Left forelimb (tissue), 1 donor: ENCODE data around the gene SPEG.

Experiments used
- DNase-seq: peaks from one replicate; pipeline ENCODE4 v3.0.0-alpha.2; 2018; ENCODE audit warnings: low spot score

Gene SPEG

GRCh38 chr2:219478916-219479315 lies 44.3 kb downstream of the SPEG start:
- DNase-seq, result no peak

GRCh38 chr2:219480004-219480403 lies 45.4 kb downstream of the SPEG start:
- DNase-seq, result no peak

- no peak for DNase-seq
Measured at GRCh38 chr2:219482674-219483405, 48.2 kb downstream of the SPEG start.

GRCh38 chr2:219483451-219484342 lies 49.1 kb downstream of the SPEG start:
- no peak for DNase-seq

- DNase-seq, result no peak
Measured at GRCh38 chr2:219484343-219485200, 49.9 kb downstream of the SPEG start.

GRCh38 chr2:219485201-219485580 lies 50.5 kb downstream of the SPEG start:
- no peak for DNase-seq

GRCh38 chr2:219486380-219486959 lies 51.8 kb downstream of the SPEG start:
- no peak for DNase-seq

GRCh38 chr2:219488149-219488843 lies 53.7 kb downstream of the SPEG start:
- no peak for DNase-seq

GRCh38 chr2:219488844-219489194 lies 54.2 kb downstream of the SPEG start:
- DNase-seq, result no peak

GRCh38 chr2:219489315-219489714 lies 54.7 kb downstream of the SPEG start:
- no peak for DNase-seq

GRCh38 chr2:219490186-219490585 lies 55.5 kb downstream of the SPEG start:
- DNase-seq, result no peak

- no peak for DNase-seq
Measured at GRCh38 chr2:219490600-219491130, 56.0 kb downstream of the SPEG start.

- no peak for DNase-seq
Measured at GRCh38 chr2:219491278-219491963, 56.8 kb downstream of the SPEG start.

- no peak for DNase-seq
Measured at GRCh38 chr2:219492575-219492974, 57.9 kb downstream of the SPEG start.

- DNase-seq, result no peak
Measured at GRCh38 chr2:219493086-219493485, 58.4 kb downstream of the SPEG start.

GRCh38 chr2:219494952-219495530 lies 60.4 kb downstream of the SPEG start:
- DNase-seq, result no peak

- DNase-seq, result no peak
Measured at GRCh38 chr2:219495531-219496122, 61.0 kb downstream of the SPEG start.

GRCh38 chr2:219496247-219496824 lies 61.7 kb downstream of the SPEG start:
- DNase-seq, result no peak

- no peak for DNase-seq
Measured at GRCh38 chr2:219496825-219497494, 62.3 kb downstream of the SPEG start.
